CD14-positive monocyte (primary cell): Measurements from ENCODE around the gene MOV10. TPM values are rescaled to one million over a fixed set of nuclear protein-coding genes. Genes with fewer than 3 reads are reported as not detected.
A peak's percentile ranks its signal among the peaks of the same experiment; 100 is the strongest.

ENCODE experiments used
- DNase-seq, 3 donors: peaks; one replicate each; pipeline ENCODE4 v3.0.0-alpha.2; 2011 to 2022
- H2AFZ ChIP-seq: 2 replicates; pipeline ENCODE4 v1.6.0; 2012; ENCODE audit warnings: mild to moderate bottlenecking, low read depth, low read length, inconsistent platforms; ENCODE audit not compliant: insufficient read depth, poor library complexity, severe bottlenecking
- H3K27ac ChIP-seq, 2 donors: 1 replicate in 1 of 2; 2 replicates in 1 of 2; pipeline ENCODE4 v1.5.1; 2012 to 2013; ENCODE audit warnings: low read length in 2 of 2, control low read depth in 1 of 2, inconsistent platforms in 1 of 2, low read depth in 1 of 2, mild to moderate bottlenecking in 1 of 2
- H3K27me3 ChIP-seq, 2 donors: one replicate each; pipeline versions ENCODE4 v1.6.0 to v1.6.1; 2011 to 2013; ENCODE audit warnings: low read length in 2 of 2; ENCODE audit not compliant: control insufficient read depth in 2 of 2, insufficient read depth in 2 of 2
- H3K36me3 ChIP-seq, 2 donors: replicated peaks in 1 of 2; 1 replicate in 1 of 2; 2 replicates in 1 of 2; pipeline versions ENCODE4 v1.5.1 to v1.6.1; 2012 to 2013; ENCODE audit warnings: low read length in 2 of 2, control low read depth in 1 of 2, inconsistent platforms in 1 of 2, mild to moderate bottlenecking in 1 of 2; ENCODE audit not compliant: insufficient read depth in 2 of 2, control insufficient read depth in 1 of 2
- H3K4me1 ChIP-seq, 2 donors: 1 replicate in 1 of 2; 2 replicates in 1 of 2; pipeline versions ENCODE4 v1.5.1 to v1.6.1; 2012 to 2013; ENCODE audit warnings: low read length in 2 of 2, control low read depth in 1 of 2, inconsistent platforms in 1 of 2, mild to moderate bottlenecking in 1 of 2, moderate library complexity in 1 of 2; ENCODE audit not compliant: insufficient read depth in 2 of 2, control insufficient read depth in 1 of 2
- H3K4me2 ChIP-seq: replicated peaks from 2 replicates; pipeline ENCODE3; 2012; ENCODE audit warnings: low read length, moderate library complexity, mild to moderate bottlenecking; ENCODE audit not compliant: poor library complexity, severe bottlenecking; ENCODE audit errors: extremely low read depth
- H3K4me3 ChIP-seq, 3 experiments: fragments of 200-600 bp in 1 of 3; sonication (generic) in 1 of 3; replicated peaks in 1 of 3; 1 replicate in 2 of 3; 2 replicates in 1 of 3; pipeline ENCODE4 v1.5.1; 2011 to 2013; ENCODE audit warnings: low read length in 3 of 3, mild to moderate bottlenecking in 3 of 3, control low read depth in 2 of 3, low read depth in 2 of 3, inconsistent platforms in 1 of 3, moderate library complexity in 1 of 3
- H3K79me2 ChIP-seq: 2 replicates; pipeline ENCODE4 v1.6.0; 2012; ENCODE audit warnings: mild to moderate bottlenecking, control low read depth, inconsistent platforms, low read length, moderate library complexity; ENCODE audit not compliant: insufficient read depth
- H3K9ac ChIP-seq: 2 replicates; pipeline ENCODE4 v1.6.0; 2017; ENCODE audit warnings: low read length, mild to moderate bottlenecking; ENCODE audit not compliant: insufficient read depth, poor library complexity, severe bottlenecking
- H3K9me3 ChIP-seq, 2 donors: replicated peaks in 1 of 2; 1 replicate in 1 of 2; 2 replicates in 1 of 2; pipeline versions ENCODE4 v1.5.1 to v1.6.1; 2012 to 2013; ENCODE audit warnings: low read length in 2 of 2, control low read depth in 1 of 2; ENCODE audit not compliant: control insufficient read depth in 1 of 2, insufficient read depth in 1 of 2
- H4K20me1 ChIP-seq: 2 replicates; pipeline ENCODE4 v1.6.0; 2012; ENCODE audit warnings: mild to moderate bottlenecking, low read length, control low read depth, moderate library complexity; ENCODE audit not compliant: insufficient read depth
- H3K27ac Mint-ChIP-seq, 7 donors: one replicate each; pipeline ENCODE4 v1.8.0; 2020; ENCODE audit warnings: mild to moderate bottlenecking in 7 of 7, mixed read lengths in 7 of 7, moderate library complexity in 6 of 7, inconsistent platforms in 2 of 7
- H3K27me3 Mint-ChIP-seq, 3 donors: one replicate each; pipeline ENCODE4 v1.8.0; 2021 to 2022; ENCODE audit warnings: low read depth in 3 of 3, mild to moderate bottlenecking in 3 of 3, mixed read lengths in 3 of 3, moderate library complexity in 3 of 3, inconsistent platforms in 1 of 3
- H3K36me3 Mint-ChIP-seq, 2 donors: one replicate each; pipeline ENCODE4 v1.8.0; 2020; ENCODE audit warnings: mixed read lengths in 2 of 2, inconsistent platforms in 1 of 2, mild to moderate bottlenecking in 1 of 2
- H3K4me1 Mint-ChIP-seq: one replicate; pipeline ENCODE4 v1.8.0; 2020; ENCODE audit warnings: mild to moderate bottlenecking, mixed read lengths
- H3K4me3 Mint-ChIP-seq, 2 donors: one replicate each; pipeline ENCODE4 v1.8.0; 2020; ENCODE audit warnings: mild to moderate bottlenecking in 2 of 2, mixed read lengths in 2 of 2, moderate library complexity in 1 of 2
- H3K9me3 Mint-ChIP-seq, 7 donors: one replicate each; pipeline ENCODE4 v1.8.0; 2020 to 2022; ENCODE audit warnings: mixed read lengths in 7 of 7, mild to moderate bottlenecking in 6 of 7, moderate library complexity in 6 of 7, inconsistent platforms in 2 of 7
- CTCF ChIP-seq: fragments of 200-600 bp; IDR thresholded peaks from one replicate; pipeline ENCODE4 v1.8.0; 2022; ENCODE audit warnings: antibody characterized with exemption, mild to moderate bottlenecking
- WGBS: methylation state at CpG from one replicate; pipeline ENCODE4 v1.1.5; 2013; ENCODE audit warnings: missing lambda C conversion rate; ENCODE audit not compliant: insufficient coverage; 5-methylcytosine and 5-hydroxymethylcytosine counted together
- intact Hi-C, 2 donors: fragments of 100-400 bp; cut with micrococcal nuclease; formaldehyde crosslinking; loops; one replicate each; pipeline versions ENCODE4 v1.15.0 to v1.15.1; 2023
- polyA plus RNA-seq, 3 donors: library from polyadenylated mRNA; depleted of rRNA in 1 of 3; unstranded in 2 of 3; stranded (reverse) in 1 of 3; fragments of 300-500 nt in 2 of 3; fragments of >200 nt in 1 of 3; fragmentation: Illumina TruSeq in 2 of 3; gene quantifications; 1 replicate in 2 of 3; 2 replicates in 1 of 3; pipeline ENCODE4 v1.2.3, GENCODE V29; 2012 to 2021

MOV10 gene
- polyA plus RNA-seq, 3 donors = 12.0 to 61.2 (median 13.6) TPM

GRCh38 chr1:112699425-112700144 is 25.1 kb downstream of the MOV10 start:
- 90% methylated on average over 4 of the region's 13 CpGs for WGBS
- no peak overlapping the region for H3K4me3 ChIP-seq
- Mint-ChIP-seq H3K9me3 (peaks cover 0 to 2% (median 0%) of the 10 kb centered on the region in 7 donors), H3K27ac (peak overlapping the region; percentile 21 to 95 (median 51)), H3K4me3 (no peak overlapping the region), H3K27me3 (peaks cover 0 to 9% (median 6%) of the 10 kb centered on the region in 3 donors), H3K36me3 (peaks cover 12 to 27% of the 10 kb centered on the region in 2 donors), H3K4me1 (peaks cover 44% of the 10 kb centered on the region)
- no peaks in the 10 kb centered on the region for H3K79me2 ChIP-seq
- H3K4me2 ChIP-seq = peak overlapping the region; percentile 60
- no peak for TF ChIP-seq CTCF
- H2AFZ ChIP-seq = no peak overlapping the region
- H3K9me3 ChIP-seq = no peaks in the 10 kb centered on the region
- peaks cover 0 to 4% of the 10 kb centered on the region in 2 donors for H3K27me3 ChIP-seq
- intact Hi-C loops = loop anchor here (5.0 to 10.0 kb wide), 3 partner anchors 195 to 345 kb away; partner anchors contain the start of gene WNT2B (in 1 of the 2)
- H3K36me3 ChIP-seq = peaks cover 0 to 27% of the 10 kb centered on the region in 2 donors
- no peaks in the 10 kb centered on the region for H4K20me1 ChIP-seq
- peak overlapping the region; percentile 49 to 67 for H3K27ac ChIP-seq
- H3K9ac ChIP-seq = no peak overlapping the region
- peaks cover 33 to 35% of the 10 kb centered on the region in 2 donors for H3K4me1 ChIP-seq
- no peak for DNase-seq

GRCh38 chr1:112700290-112701226 is 26.1 kb downstream of the MOV10 start:
- H3K9ac ChIP-seq = no peak overlapping the region
- peak overlapping the region; percentile 49 to 67 for H3K27ac ChIP-seq
- Mint-ChIP-seq H3K27ac (peak overlapping the region; percentile 68 to 95 (median 83)), H3K4me1 (peaks cover 53% of the 10 kb centered on the region), H3K27me3 (peaks cover under 1 to 18% (median 10%) of the 10 kb centered on the region in 3 donors), H3K9me3 (peaks cover 0 to 2% (median 0%) of the 10 kb centered on the region in 7 donors), H3K4me3 (peak overlapping the region; percentile 37 to 57), H3K36me3 (peaks cover 12 to 30% of the 10 kb centered on the region in 2 donors)
- no peaks in the 10 kb centered on the region for H3K79me2 ChIP-seq
- peak overlapping the region in 1 of 3 experiments; percentile 34 for H3K4me3 ChIP-seq
- H3K4me2 ChIP-seq = peak overlapping the region; percentile 60
- H3K36me3 ChIP-seq = peaks cover 0 to 22% of the 10 kb centered on the region in 2 donors
- WGBS = 50% methylated on average over 2 of the region's 7 CpGs
- TF ChIP-seq CTCF = no peak
- no peaks in the 10 kb centered on the region for H3K9me3 ChIP-seq
- DNase-seq = peak; percentile 67 to 77 (median 72)
- H2AFZ ChIP-seq = peak overlapping the region; percentile 38
- peaks cover 43 to 45% of the 10 kb centered on the region in 2 donors for H3K4me1 ChIP-seq
- H4K20me1 ChIP-seq = no peaks in the 10 kb centered on the region
- peaks cover 0 to 8% of the 10 kb centered on the region in 2 donors for H3K27me3 ChIP-seq
- intact Hi-C loops = loop anchor here (5.0 to 10.0 kb wide), 3 partner anchors 196 to 344 kb away; partner anchors contain the start of gene WNT2B (in 1 of the 2)
